Mucosa of descending colon (tissue), 3 donors: ENCODE data around the gene TPST1. TPM values are rescaled to one million over a fixed set of nuclear protein-coding genes. Genes with fewer than 3 reads are reported as not detected.

Experiments used
- ATAC-seq: fragments of 200-7000 bp; cut with Tn5 transposase; one replicate; pipeline ENCODE4 v1.9.1; 2020; ENCODE audit warnings: mild to moderate bottlenecking, moderate library complexity
- DNase-seq, 3 donors: peaks; one replicate each; pipeline ENCODE4 v3.0.0-alpha.2; 2020
- H3K36me3 ChIP-seq: fragments of 200-600 bp; one replicate; pipeline ENCODE4 v1.8.0; 2021; ENCODE audit warnings: low read depth, mild to moderate bottlenecking
- H3K4me1 ChIP-seq: fragments of 200-600 bp; one replicate; pipeline ENCODE4 v1.8.0; 2021; ENCODE audit warnings: low read depth, mild to moderate bottlenecking
- H3K4me3 ChIP-seq: fragments of 200-600 bp; one replicate; pipeline ENCODE4 v1.8.0; 2021; ENCODE audit warnings: mild to moderate bottlenecking
- H3K9me3 ChIP-seq: fragments of 200-600 bp; one replicate; pipeline ENCODE4 v1.8.0; 2021; ENCODE audit warnings: mild to moderate bottlenecking
- intact Hi-C, 2 donors: fragments of 100-400 bp; cut with DNase I in 1 of 2; cut with micrococcal nuclease in 1 of 2; formaldehyde crosslinking; loops; one replicate each; pipeline versions ENCODE4 v1.11.0 to v1.11.1; 2022; cut with DNase I, micrococcal nuclease
- total RNA-seq, 3 donors: library from RNA; stranded (reverse); fragmentation: NEBNext Ultra II Directional in 2 of 3; extraction: Animal tissue kit (Norgen Biotek cat#: 25700) in 2 of 3; gene quantifications; one replicate each; pipeline versions ENCODE4 v1.2.1 to v1.2.4, GENCODE V29; 2021 to 2023
- TF ChIP-seq, protein P1 (sequence below): fragments of 200-600 bp; IDR thresholded peaks from one replicate; pipeline ENCODE4 v1.8.0; 2022; ENCODE audit warnings: antibody characterized with exemption, mild to moderate bottlenecking
- donor health status: DM: no; HTN: no; CAD: no; lungs with moderate emphysema.
- donor health status: DM: no; HTN: no; CAD: no.
- donor health status: DM: no; HTN: yes; CAD: no.

The TPST1 gene
- total RNA-seq, 3 donors from 2014 or later, result 3.5 to 15.0 (median 8.5) TPM

DNA sequence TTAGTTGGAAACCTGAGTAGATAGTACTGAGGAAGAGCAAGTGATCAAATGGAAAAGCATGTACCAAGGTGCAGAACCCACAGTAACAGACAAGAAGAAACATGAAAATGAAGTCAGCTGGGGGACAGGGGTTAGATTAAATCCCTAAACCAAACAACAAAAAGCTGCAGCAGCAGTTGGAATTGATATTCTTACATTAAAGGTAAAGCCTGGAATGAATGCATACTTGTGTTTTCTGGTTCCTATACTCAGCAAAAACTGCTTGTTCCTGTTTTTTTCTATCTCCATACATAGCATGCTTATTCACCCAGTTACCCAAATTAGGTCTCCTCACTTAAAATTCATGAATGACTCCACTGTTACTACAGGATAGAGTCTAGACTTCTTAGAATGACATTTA is 92.4 kb downstream of the TPST1 start:
- ATAC-seq (no peak), DNase-seq (no peak)
- Histone ChIP-seq H3K36me3 (no peaks in the 10 kb centered on the region), H3K9me3 (peaks cover 10% of the 10 kb centered on the region), H3K4me1 (no peaks in the 10 kb centered on the region), H3K4me3 (no peak overlapping the region)
- intact Hi-C loops, result no loop called here
- TF ChIP-seq, protein P1, sequence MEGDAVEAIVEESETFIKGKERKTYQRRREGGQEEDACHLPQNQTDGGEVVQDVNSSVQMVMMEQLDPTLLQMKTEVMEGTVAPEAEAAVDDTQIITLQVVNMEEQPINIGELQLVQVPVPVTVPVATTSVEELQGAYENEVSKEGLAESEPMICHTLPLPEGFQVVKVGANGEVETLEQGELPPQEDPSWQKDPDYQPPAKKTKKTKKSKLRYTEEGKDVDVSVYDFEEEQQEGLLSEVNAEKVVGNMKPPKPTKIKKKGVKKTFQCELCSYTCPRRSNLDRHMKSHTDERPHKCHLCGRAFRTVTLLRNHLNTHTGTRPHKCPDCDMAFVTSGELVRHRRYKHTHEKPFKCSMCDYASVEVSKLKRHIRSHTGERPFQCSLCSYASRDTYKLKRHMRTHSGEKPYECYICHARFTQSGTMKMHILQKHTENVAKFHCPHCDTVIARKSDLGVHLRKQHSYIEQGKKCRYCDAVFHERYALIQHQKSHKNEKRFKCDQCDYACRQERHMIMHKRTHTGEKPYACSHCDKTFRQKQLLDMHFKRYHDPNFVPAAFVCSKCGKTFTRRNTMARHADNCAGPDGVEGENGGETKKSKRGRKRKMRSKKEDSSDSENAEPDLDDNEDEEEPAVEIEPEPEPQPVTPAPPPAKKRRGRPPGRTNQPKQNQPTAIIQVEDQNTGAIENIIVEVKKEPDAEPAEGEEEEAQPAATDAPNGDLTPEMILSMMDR, result no peak

DNA sequence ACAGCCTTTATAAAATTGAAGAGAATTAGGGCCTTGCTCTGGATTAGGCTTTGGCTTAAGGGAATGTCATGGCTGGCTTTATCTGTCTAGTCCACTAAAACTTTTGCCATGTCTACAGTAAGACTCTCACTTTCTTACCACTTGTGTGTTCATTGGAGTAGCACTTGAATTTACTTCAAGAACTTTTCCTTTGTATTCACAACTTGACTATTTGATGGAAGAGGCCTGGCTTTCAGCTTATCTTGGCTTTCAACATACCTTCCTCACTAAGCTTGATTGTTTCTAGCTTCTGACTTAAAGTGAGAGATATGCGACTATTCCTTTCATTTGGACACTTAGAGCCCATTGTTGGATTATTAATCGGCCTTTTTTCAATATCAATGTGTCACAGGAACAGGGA is 96.1 kb downstream of the TPST1 start:
- Histone ChIP-seq H3K4me3 (no peak overlapping the region), H3K36me3 (no peaks in the 10 kb centered on the region), H3K9me3 (peaks cover 10% of the 10 kb centered on the region), H3K4me1 (no peaks in the 10 kb centered on the region)
- intact Hi-C loops, result no loop called here
- no peak for DNase-seq
- ATAC-seq, result no peak
- TF ChIP-seq, protein P1, result no peak

DNA sequence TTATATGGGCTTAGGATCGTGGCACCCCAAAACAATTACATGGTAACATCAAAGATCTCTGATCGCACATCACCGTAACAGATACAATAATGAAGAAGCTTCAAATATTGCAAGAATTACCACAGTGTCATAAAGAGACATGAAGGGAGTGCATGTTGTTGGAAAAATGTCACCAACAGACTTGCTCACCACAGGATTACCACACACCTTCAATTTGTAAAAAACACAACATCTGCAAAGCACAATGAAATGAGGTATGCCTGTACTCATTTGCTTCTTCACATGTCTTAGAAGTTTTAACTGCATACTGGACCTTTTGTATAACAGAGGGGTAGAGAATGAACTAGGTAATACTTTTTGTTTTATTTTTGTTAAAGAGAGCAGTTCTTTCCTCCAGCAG is 96.6 kb downstream of the TPST1 start:
- no peaks in the 10 kb centered on the region for H3K36me3 ChIP-seq
- DNase-seq (no peak), ATAC-seq (no peak)
- TF ChIP-seq, protein P1, result no peak
- H3K4me3 ChIP-seq, result no peak overlapping the region
- H3K4me1 ChIP-seq, result peaks cover 4% of the 10 kb centered on the region
- peaks cover 10% of the 10 kb centered on the region for H3K9me3 ChIP-seq
- intact Hi-C loops, result no loop called here

DNA sequence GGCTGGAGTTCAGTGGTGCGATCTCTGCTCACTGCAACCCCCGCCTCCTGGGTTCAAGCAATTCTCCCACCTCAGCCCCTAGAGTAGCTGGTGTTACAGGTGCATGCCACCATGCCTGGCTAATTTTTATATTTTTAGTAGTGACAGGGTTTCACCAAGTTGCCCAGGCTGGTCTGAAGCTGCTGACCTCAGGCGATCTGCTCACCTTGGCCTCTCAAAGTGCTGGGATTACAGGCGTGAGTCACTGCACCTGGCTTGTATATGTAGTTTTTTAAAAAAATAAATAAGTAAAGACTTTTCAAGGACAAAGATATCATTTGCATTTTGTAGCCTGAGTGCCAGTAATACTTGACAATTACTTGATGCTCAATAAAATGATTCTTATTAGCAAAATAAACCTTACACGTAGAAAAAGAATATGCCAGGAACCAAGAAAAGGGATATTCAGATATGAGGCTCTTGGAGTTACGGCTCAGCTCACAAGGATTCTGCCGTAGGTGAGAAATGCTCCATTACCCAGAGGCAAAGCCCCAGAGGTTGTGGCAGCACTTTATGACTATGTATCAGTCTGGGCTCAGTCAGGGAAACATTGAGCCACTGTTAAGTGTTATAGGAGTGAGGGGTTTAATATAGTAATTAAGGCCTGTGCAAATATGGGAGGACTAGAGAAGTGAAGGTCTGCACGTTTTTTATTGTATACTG is 98.5 kb downstream of the TPST1 start:
- intact Hi-C loops, result no loop called here
- no peak for ATAC-seq
- no peak overlapping the region for H3K4me3 ChIP-seq

DNA sequence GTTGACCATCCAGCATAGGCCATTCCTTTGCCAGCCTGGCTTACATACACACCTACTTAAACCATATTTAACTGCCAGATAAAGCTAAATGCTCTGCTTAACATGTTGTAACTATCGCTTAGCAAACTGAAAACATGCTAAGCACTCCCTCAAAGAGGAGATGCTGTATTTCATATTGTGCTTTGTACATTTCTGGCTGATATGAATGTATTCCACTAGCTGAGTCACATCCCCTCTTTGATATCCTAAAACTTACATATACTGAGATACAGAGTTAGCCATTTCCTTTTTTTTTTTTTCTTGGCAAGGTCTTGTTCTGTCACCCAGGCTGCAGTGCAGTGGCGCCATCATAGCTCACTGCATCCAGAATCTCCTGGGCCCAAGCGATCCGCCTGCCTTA is 99.4 kb downstream of the TPST1 start:
- ATAC-seq (no peak), DNase-seq (no peak)
- Histone ChIP-seq H3K4me3 (no peak overlapping the region), H3K9me3 (no peaks in the 10 kb centered on the region), H3K4me1 (peaks cover 4% of the 10 kb centered on the region), H3K36me3 (no peaks in the 10 kb centered on the region)
- TF ChIP-seq, protein P1, result no peak
- intact Hi-C loops, result no loop called here

More for the DNA sequence above, 98.5 kb downstream of the TPST1 start:
- peaks cover 4% of the 10 kb centered on the region for H3K4me1 ChIP-seq
- peaks cover 6% of the 10 kb centered on the region for H3K9me3 ChIP-seq
- H3K36me3 ChIP-seq, result no peaks in the 10 kb centered on the region
- TF ChIP-seq, protein P1, result no peak
- DNase-seq, result no peak
